Measurements from ENCODE around the gene RASGRF2. TPM values are rescaled to one million over a fixed set of nuclear protein-coding genes. Genes with fewer than 3 reads are reported as not detected.

The RASGRF2 gene
- total RNA-seq, 1 donor from 2014 or later: 2.6 TPM

- no peak for TF ChIP-seq CTCF (conservative IDR thresholded peaks at IDR 0.05; ENCODE audit: low read depth, low read length)
- no peak overlapping the region for H3K4me3 ChIP-seq (ENCODE audit: low read depth, low read length)
- DNase-seq (ENCODE audit: low read depth): no peak
Measured at GRCh38 chr5:81238460-81238859, 278.3 kb downstream of the RASGRF2 start.

GRCh38 chr5:81239613-81240012 is 279.4 kb downstream of the RASGRF2 start:
- TF ChIP-seq CTCF (conservative IDR thresholded peaks at IDR 0.05; ENCODE audit: low read depth, low read length): peak; percentile 39
- no peak overlapping the region for H3K4me3 ChIP-seq (ENCODE audit: low read depth, low read length)
- no peak for DNase-seq (ENCODE audit: low read depth)

GRCh38 chr5:81241001-81241400 is 280.8 kb downstream of the RASGRF2 start:
- DNase-seq (ENCODE audit: low read depth): no peak
- H3K4me3 ChIP-seq (ENCODE audit: low read depth, low read length): no peak overlapping the region
- no peak for TF ChIP-seq CTCF (conservative IDR thresholded peaks at IDR 0.05; ENCODE audit: low read depth, low read length)

- no peak for TF ChIP-seq CTCF (conservative IDR thresholded peaks at IDR 0.05; ENCODE audit: low read depth, low read length)
- no peak for DNase-seq (ENCODE audit: low read depth)
Measured at GRCh38 chr5:81241961-81242648, 281.9 kb downstream of the RASGRF2 start.

GRCh38 chr5:81242906-81243436 is 282.8 kb downstream of the RASGRF2 start:
- TF ChIP-seq CTCF (conservative IDR thresholded peaks at IDR 0.05; ENCODE audit: low read depth, low read length): no peak
- no peak overlapping the region for H3K4me3 ChIP-seq (ENCODE audit: low read depth, low read length)
- no peak for DNase-seq (ENCODE audit: low read depth)

More at GRCh38 chr5:81241961-81242648, 281.9 kb downstream of the RASGRF2 start:
- H3K4me3 ChIP-seq (ENCODE audit: low read depth, low read length): no peak overlapping the region

- DNase-seq (ENCODE audit: low read depth): no peak
- H3K4me3 ChIP-seq (ENCODE audit: low read depth, low read length): no peak overlapping the region
- TF ChIP-seq CTCF (conservative IDR thresholded peaks at IDR 0.05; ENCODE audit: low read depth, low read length): no peak
Measured at GRCh38 chr5:81244451-81244850, 284.3 kb downstream of the RASGRF2 start.

- no peak overlapping the region for H3K4me3 ChIP-seq (ENCODE audit: low read depth, low read length)
- DNase-seq (ENCODE audit: low read depth): no peak
- TF ChIP-seq CTCF (conservative IDR thresholded peaks at IDR 0.05; ENCODE audit: low read depth, low read length): no peak
Measured at GRCh38 chr5:81245871-81246235, 285.7 kb downstream of the RASGRF2 start.

Data from epithelial cell of proximal tubule (primary cell).